NCI-H2171 (cell line): ENCODE measurements around the gene DTL.

Source experiments
- DNase-seq: peaks from one replicate; lab custom pipeline; 2025; lab: John Stamatoyannopoulos, UW

The DTL gene

GRCh38 chr1:212127221-212127620 is 91.7 kb downstream of the DTL start:
- DNase-seq: no peak

- no peak for DNase-seq
These were observed 94.2 kb downstream of the DTL start for GRCh38 chr1:212129781-212130180.

GRCh38 chr1:212132025-212132424 is 96.5 kb downstream of the DTL start:
- no peak for DNase-seq

GRCh38 chr1:212133319-212133718 is 97.8 kb downstream of the DTL start:
- no peak for DNase-seq

GRCh38 chr1:212135166-212135565 is 99.6 kb downstream of the DTL start:
- DNase-seq: no peak

- DNase-seq: no peak
These were observed 102.3 kb downstream of the DTL start for GRCh38 chr1:212137854-212138253.

- no peak for DNase-seq
These were observed 102.9 kb downstream of the DTL start for GRCh38 chr1:212138457-212138856.

- DNase-seq: no peak
These were observed 104.1 kb downstream of the DTL start for GRCh38 chr1:212139526-212140135.

GRCh38 chr1:212141404-212141803 is 105.9 kb downstream of the DTL start:
- no peak for DNase-seq

- DNase-seq: no peak
These were observed 107.5 kb downstream of the DTL start for GRCh38 chr1:212142883-212143530.

GRCh38 chr1:212147581-212148033 is 112.1 kb downstream of the DTL start:
- DNase-seq: no peak

- DNase-seq: no peak
These were observed 114.0 kb downstream of the DTL start for GRCh38 chr1:212149566-212149965.

- no peak for DNase-seq
These were observed 116.8 kb downstream of the DTL start for GRCh38 chr1:212152308-212152693.

GRCh38 chr1:212152869-212153268 is 117.3 kb downstream of the DTL start:
- no peak for DNase-seq

- no peak for DNase-seq
These were observed 118.1 kb downstream of the DTL start for GRCh38 chr1:212153635-212154034.
